AML-193 (cell line): ENCODE results near the gene NPY2R.

ENCODE experiments used
- DNase-seq, 2 experiments: peaks; one replicate each; lab custom pipeline; 2025; lab: John Stamatoyannopoulos, UW

NPY2R gene, protein sequence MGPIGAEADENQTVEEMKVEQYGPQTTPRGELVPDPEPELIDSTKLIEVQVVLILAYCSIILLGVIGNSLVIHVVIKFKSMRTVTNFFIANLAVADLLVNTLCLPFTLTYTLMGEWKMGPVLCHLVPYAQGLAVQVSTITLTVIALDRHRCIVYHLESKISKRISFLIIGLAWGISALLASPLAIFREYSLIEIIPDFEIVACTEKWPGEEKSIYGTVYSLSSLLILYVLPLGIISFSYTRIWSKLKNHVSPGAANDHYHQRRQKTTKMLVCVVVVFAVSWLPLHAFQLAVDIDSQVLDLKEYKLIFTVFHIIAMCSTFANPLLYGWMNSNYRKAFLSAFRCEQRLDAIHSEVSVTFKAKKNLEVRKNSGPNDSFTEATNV

DNA sequence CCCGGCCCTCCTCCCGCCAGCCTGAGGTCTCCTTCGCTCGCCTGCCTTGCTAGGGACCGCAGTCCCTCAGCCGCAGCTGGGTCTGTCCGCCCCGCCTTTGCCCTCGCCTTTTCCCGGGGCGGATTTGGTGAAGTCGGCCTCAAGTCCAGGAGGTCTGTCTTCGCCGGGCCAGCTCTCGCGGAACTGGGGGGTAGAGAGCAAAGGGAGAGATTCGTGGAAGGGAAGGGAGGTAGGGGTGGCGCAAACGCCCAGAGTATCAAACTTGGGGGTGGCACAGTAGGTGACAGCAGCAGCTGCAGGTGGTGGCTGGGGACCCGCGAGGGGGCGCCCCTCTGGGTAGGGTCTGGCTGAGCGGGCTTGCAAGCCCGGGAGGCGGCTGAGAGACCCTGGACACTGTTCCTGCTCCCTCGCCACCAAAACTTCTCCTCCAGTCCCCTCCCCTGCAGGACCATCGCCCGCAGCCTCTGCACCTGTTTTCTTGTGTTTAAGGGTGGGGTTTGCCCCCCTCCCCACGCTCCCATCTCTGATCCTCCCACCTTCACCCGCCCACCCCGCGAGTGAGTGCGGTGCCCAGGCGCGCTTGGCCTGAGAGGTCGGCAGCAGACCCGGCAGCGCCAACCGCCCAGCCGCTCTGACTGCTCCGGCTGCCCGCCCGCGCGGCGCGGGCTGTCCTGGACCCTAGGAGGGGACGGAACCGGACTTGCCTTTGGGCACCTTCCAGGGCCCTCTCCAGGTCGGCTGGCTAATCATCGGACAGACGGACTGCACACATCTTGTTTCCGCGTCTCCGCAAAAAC lies at the start of gene NPY2R:
Gene NPY2R, plus strand, starts transcription at position 379 of the 797 bp plus-strand sequence. CDS start 5,304 bp downstream, outside the sequence.
- DNase-seq = no peak

DNA sequence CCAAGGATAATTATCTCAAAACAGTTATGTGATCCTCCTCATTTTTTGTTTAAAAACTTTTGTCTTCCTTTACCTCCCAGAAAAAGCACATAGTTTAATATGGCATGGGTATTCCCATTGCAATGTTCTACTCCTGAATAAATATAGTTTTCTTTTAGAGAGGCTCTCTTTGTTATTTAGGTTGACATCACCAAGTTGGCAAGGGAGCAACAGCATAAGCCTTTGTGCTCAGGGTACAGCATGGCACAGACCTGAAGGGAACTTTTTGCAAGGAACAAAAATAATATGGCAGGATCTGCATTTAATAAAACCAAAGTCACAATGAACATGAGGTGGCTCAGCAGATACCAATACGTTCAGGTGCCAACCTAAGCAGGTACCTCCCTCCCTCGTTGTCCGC lies 47.1 kb upstream of the NPY2R start:
- no peak for DNase-seq

DNA sequence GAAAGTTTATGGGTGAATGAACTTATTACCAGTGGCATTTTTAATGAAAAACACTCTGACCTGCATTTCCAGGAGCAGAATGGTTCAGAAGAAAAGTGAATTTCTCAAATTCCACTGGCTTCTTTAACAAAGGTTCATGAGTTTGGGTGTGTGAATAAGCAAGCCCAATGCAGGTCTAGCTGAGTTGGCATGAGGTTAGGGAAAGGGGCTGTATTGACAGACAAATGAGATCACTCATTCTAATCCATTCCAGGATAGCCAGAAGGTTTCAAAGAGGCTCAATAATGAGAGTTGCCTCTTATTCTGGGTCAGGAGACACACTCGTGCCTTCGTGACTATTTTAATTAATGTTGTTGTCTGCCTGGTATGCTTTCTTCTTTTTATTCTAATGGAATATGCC lies 43.7 kb upstream of the NPY2R start:
- DNase-seq = no peak

DNA sequence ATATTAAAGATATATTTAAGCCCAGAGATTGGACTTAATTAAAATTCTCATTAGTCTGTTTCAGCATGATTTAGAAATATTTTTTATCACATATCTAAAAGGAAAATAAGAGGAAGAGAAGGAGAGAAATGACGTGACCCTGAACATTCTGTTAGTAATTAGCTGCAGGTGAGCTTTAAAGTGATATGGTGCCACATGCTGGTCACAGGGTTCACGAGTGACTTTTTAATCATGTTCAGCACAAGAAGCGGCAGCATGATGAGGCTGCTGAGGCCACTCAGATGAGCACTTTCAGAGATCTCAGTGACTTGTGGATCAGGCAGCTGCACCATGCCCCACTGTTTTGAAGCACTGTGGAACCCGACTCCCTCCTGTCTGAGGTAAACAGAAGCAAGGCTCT lies 37.9 kb upstream of the NPY2R start:
- DNase-seq = no peak

DNA sequence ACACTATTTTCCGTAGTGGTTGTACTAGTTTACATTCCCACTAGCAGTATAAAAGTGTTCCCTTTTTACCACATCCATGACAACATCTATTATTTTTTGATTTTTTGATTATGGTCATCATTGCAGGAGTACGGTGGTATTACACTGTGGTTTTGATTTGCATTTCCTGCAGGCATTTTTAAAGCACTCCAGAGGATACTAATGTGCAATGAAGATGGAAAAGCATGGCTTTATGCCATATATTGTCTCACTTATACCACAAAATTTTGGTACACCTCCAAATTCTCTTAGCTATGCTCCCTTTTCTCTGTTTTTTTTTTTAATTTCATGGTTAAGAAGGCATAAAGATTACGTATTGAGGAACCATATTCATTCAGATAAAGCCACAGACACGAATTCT lies 35.1 kb upstream of the NPY2R start:
- no peak for DNase-seq

DNA sequence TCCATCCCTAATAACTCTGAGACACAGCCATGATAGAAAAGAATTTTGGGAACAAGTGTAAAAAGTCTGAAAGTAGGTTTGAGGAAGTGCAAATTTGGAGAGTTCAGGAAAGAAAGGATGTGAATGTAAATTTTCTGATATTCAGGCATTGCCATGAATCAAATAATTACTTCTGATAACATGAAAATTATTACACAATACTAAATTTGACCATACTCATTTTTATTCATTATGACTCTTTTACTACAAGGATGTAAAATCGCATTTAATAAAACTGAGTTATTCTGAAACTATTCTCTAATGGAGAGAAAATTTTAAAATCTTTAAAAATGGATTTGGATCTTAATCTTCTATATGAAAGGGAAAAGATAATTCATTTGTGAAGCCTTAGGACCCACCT lies 33.8 kb upstream of the NPY2R start:
- no peak for DNase-seq

DNA sequence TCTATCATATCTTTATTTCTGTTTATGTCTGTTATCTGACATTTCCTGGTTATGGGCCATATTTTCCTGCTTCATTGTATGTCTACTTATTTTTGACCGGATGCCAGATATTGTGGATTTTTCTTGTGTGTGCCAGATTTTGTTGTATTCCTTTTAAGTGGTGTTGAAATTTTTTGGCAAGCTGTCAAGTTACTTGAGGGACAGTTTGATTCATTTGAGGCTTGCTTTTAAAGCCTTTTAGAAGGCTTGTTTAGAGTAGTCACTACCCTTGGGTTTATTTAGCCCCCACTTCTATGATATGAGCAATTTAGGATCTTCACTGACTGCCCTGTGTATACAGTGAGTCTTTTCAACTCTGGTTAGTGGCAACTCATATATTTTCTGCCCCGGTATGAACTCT lies 29.2 kb upstream of the NPY2R start:
- DNase-seq = no peak

DNA sequence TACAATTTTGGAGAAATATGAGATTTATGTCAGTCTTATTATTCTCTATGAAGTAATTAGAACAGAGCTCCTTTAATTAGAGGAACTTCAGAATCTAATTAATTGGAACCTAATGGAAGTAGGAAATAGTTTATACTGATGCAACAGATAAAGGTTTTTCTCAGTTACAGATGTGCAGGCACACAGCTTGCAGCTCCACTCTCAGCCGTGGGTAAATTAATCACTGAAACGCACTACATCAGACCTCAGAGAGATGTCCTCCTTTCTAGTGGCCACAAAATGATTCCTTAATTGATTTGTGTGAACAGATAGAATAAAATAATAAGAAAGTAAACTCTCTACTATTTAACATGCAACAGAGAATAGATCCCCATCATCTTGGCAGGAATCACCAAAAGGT lies 21.5 kb upstream of the NPY2R start:
- no peak for DNase-seq

DNA sequence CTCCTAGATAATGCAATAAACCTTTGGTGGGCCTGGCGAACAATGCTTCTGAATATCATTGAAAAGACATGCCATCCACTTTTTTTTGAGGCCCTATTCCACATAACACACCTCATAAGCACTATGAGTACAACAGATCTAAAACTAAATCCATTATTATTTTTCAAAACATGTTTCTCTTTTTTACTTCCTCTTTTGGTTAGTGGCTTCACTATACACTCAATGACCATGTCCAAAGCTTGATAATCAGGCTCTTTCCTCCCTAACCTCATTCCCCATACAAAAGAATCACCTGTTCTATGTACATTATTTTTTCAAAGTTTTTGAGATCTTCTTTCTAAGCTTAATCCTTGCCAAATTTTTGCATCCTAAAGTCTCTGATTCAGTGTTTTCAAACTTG lies 20.4 kb upstream of the NPY2R start:
- no peak for DNase-seq

DNA sequence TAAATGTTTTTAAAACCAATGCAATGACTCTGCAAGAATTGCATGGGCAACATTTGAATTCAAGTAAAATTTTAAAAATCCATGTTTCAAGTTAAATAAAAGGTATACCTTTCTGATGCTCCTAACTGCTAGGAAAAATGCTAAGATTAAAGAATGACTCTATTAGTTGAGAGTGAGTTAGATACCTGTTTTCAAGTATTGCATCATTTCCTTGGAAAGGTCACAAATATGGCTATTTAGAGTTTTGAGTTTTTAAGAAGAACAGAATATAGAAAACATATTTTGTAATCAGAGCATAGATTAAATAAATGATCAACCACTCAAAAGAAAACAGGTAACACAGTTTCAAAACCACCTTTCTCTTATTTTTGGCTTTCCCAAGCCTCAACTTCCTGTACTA lies 18.3 kb upstream of the NPY2R start:
- DNase-seq = no peak

DNA sequence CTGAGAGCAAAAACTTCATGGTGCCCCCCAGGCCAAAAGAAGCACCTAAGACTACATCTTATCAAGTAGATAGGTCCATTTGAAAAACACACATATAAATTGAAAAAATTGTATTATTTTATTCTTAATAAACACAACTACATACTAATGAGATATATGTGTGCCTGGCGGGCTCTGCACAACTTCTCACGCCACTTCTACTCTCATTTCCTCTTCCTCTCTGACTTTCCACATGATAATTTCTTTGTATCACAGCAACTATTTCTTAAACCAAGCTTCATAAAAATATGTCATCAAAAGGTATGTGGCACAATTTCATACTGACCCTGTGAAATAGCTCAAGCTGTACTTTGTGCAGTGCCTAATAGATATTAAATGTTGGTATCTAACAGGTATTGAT lies 10.7 kb upstream of the NPY2R start:
- DNase-seq = no peak

DNA sequence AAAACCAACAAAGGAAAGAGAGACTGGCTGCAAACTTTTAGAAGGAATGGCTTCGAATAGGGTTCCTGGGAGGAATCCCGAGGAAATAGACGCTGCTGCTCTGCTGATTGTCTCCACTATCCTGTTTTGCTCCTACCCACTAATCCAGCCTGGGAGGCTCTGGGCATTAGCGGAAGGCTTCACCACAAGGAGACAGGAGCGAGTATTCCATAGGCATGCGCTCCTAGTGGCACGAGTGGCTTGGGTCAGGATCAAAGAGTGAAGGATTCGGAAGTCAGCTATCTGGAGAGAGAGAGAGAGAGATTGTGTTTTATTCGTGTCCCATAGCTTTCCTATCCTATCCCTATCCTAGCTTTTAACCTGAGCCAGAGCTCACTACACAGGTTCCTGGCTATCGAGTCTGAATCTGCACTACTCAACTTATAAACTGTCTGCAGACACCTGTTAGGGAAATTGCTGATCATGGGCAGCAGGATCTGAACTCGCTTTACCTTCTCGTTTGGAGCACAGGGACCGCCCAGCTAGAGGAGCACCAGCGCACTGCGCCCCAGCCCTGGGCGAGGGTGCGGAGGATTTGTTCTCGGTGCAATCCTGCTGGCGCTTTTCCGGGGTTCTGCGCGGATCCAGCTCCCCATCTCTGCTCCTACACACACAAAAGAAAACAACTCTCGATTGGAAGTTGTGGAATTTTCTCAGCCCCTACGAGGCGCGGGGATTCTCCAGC lies 740 bp upstream of the NPY2R start:
- no peak for DNase-seq

DNA sequence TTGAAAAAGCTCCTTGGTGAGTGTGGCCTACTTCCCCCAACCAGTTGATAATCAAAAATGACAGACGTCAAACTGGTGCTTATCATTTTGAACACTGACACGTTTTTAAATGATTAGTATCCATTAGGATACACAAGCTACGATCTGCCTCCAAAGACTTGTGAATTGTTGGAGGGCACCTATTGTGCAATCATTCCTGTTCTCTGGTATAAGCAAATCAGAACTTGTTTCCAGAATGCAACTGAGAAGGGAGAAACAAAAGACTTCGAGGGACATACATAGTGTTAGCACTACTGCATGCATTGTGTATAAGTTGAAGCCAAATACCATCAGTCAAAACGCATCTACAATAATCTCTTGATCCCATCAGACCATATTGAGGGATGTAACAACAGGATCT lies 11.6 kb downstream of the NPY2R start:
- DNase-seq = no peak

DNA sequence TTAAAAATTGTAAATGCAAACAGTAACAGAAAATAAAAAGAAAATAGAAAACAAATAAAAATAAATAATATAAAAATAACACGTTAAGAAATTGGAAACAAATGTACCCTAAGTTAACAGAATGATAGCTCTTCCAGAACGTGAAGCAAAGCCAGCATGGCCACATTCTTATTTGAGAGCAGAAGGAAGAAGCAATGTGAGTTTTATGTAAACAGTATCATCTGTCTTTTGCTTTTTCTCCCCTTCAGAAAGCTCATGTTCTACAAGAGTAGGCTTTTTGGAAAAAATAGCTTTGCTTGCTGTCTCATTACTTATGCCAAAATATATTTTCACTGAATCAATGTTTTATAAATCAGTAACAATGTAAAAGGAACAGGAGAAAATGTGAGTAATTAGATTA lies 18.7 kb downstream of the NPY2R start:
- no peak for DNase-seq

DNA sequence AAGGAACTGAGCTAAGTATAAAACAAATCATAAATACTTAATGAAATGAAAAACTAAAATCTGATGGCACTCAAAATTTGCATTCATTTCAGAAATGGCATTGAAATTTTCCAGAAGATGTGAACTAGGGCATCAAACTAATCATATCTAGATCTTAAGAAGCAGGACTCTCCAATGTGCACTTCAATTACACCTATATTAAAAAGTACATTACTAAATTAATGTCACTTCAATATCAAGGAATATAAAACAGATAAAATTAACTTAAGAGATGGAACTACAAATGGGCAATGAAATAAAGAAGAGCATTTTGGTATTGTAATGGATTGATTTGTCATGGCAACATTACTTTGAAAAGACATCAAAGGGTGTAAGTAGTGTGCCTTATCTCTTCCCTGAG lies 20.3 kb downstream of the NPY2R start:
- no peak for DNase-seq

DNA sequence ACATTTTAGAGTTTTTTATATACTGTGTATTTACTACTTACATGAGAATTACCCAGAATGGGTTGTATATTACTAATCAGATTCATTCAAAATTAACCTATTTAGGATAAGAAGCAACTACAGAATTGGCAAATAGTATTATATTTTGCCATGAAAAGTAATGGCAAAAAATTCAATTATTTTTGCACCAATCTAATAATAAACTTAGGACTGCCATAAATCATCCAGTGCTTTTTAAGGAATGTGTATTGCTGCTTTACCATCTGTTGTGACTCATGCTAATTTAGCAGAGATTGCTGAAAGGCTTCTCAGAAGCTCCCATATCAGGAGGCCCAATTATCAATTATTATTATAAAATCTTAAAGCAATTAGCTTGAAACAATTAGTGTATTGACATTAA lies 24.0 kb downstream of the NPY2R start:
- no peak for DNase-seq

DNA sequence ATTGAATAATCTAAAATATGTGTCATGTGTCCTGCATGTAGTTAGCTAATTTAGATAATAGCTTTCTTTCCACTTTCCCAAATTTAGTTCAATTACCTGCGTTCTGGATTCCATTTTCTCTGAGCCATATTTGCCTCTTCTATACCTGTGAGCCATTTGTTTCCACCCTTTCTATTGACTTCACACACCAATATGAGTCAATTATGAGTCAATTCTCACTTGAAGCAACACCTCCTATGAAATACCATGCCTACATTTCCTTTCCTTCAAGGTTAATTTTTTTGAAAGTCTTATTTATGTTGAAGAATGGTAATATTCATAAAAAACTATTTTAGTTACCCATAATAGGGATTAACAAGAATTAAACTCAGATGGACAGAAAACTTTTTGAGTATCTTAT lies 25.8 kb downstream of the NPY2R start:
- no peak for DNase-seq

DNA sequence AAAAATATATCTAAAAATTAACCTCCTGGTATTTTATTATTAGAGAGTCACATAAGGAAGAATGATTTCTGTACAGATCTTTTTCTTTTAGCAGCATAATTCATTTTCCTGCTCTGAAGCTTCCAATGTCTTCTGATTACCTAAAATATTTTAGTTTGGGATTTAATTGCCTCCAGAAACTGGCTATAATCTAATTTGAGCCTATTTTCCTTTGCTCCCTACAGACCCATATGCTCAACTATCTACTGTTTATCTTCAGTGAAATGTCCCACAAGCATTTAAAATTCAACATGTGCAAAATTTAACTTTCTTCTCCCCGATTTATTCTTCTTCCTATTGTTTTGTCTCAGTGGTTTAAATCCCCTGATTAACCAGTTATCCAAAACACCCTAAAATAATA lies 29.1 kb downstream of the NPY2R start:
- no peak for DNase-seq

DNA sequence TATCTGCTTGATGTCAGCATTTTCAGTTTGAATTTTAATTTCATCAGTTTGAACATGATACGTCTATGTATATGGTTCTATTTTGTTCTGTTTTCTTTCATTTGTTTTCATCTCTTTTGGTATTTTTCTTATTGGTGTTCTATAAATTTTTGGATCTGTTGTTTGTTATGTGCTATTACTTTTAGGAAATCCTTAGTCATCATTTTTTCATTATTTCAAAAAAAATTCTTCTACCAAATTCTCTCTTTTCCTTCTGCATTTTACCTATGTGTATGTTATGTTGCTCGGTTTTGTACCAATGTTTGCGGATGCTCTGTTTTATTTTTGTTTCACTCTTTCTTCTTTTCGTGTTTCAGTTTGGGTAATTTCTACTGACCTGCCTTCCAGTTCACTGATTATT lies 32.8 kb downstream of the NPY2R start:
- DNase-seq = no peak

DNA sequence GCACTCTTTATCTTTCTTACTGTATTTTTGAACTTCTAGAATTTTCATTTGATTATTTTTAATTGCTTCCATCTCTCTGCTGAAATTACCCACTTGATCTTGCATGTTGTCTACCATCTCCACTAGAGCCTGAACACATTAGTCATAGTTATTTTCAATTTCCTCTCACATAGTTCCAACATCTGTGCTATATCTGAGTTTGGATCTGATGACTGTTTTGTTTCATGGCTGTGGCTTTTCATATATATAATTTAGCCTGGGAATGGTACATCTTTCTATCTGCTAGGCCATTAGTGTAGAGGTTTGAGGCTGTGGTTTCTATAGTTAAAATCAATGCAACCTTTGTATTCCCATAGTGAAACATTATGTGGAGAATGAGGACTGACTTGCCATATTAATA lies 33.2 kb downstream of the NPY2R start:
- no peak for DNase-seq

DNA sequence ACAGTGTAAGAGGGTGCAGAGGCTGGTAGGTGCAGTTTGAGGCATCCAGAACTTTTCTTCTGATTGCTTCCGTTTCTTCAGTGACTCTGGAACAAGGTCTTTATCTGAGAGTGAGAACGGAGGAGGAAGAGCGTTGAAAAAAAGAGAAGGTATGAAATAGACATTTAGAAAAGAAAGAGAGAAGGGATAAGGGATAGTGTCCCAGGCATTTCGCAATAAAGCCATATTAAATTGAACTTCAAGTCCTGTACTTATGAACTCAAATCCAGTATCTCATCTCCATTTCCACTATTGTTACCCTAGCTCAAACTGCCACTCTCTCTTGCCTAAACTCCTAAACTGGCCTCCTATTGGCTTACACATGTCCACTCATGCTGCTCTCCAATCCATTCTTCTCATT lies 36.7 kb downstream of the NPY2R start:
- no peak for DNase-seq

DNA sequence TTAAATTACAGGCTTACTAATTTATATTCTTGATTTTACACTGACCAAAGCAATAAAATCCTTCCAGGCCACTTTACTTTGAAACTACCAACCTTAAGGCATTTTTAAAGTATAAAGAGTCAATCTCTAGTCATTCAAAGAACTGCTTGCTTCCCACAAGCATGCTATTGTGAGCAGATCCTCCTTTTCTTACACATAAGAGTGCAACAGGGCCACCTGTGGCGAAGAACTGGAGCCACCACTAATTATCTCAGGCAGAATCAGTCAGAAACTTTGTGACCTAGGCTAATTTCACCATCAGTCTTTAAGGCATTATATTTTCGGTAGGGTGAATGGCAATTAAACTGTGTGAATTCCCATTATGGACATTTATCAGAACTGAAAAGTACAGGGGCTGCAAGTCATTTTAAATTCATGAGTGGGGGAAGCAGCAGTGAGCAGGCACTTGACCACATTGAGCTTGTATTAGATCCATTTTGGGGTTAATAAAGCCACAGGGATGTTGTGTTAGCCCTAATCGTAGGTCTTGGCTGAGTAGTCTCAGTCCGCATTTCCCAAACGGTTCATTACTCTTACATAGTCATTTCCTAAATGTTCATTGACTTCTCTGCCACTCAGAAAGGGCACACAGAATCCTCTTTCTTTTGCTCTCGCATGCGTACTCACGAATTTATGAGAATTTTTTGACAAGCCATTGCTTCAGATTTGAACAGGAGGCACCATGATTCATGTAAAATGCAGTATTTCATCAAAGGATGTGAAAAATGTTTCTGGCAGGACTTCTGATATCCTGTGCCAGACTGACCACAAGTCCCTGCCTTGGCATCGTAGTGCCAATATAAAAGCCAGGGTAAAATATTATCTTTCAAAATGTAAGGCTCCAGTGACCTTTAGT lies 39.8 kb downstream of the NPY2R start:
- DNase-seq = no peak
